VCaP (cell line): ENCODE results near the gene ITCH.

Source experiments
- H3K27ac ChIP-seq: fragments of 450-650 bp; 2 replicates; pipeline ENCODE4 v1.5.1; 2017
- CTCF ChIP-seq: fragments of 450-650 bp; conservative IDR thresholded peaks from 2 replicates; pipeline ENCODE4 v1.5.1; 2017; ENCODE audit warnings: mild to moderate bottlenecking, moderate library complexity

ITCH gene

GRCh38 chr20:34449674-34450592 is 86.9 kb downstream of the ITCH start:
- no peak for TF ChIP-seq CTCF
- no peak overlapping the region for H3K27ac ChIP-seq

- no peak overlapping the region for H3K27ac ChIP-seq
- TF ChIP-seq CTCF, result no peak
Observed at GRCh38 chr20:34452281-34452982, 89.4 kb downstream of the ITCH start.

GRCh38 chr20:34458631-34459030 is 95.6 kb downstream of the ITCH start:
- no peak overlapping the region for H3K27ac ChIP-seq
- TF ChIP-seq CTCF, result no peak

- TF ChIP-seq CTCF, result no peak
- no peak overlapping the region for H3K27ac ChIP-seq
Observed at GRCh38 chr20:34459209-34459897, 96.3 kb downstream of the ITCH start.

GRCh38 chr20:34461779-34462087 is 98.7 kb downstream of the ITCH start:
- no peak for TF ChIP-seq CTCF
- H3K27ac ChIP-seq, result no peak overlapping the region

GRCh38 chr20:34468951-34469350 is 105.9 kb downstream of the ITCH start:
- TF ChIP-seq CTCF, result no peak
- no peak overlapping the region for H3K27ac ChIP-seq

GRCh38 chr20:34472246-34472925 is 109.3 kb downstream of the ITCH start:
- no peak for TF ChIP-seq CTCF
- H3K27ac ChIP-seq, result no peak overlapping the region
